Endothelial cell of umbilical vein (primary cell): Measurements from ENCODE around the gene SPRR3. TPM values are rescaled to one million over a fixed set of nuclear protein-coding genes. Genes with fewer than 3 reads are reported as not detected.

ENCODE experiments used
- BruUV-seq: library from RNA; stranded (reverse); fragments of 400-500 nt; replicated peaks from 2 replicates; lab custom pipeline; 2021; lab: Mats Ljungman, UMichigan
- CTCF ChIA-PET: fragments of 300-600, 350-600 bp; sonication (Branson Sonifier 250); formaldehyde crosslinking; loops from one replicate; lab custom pipeline; 2021; ENCODE audit warnings: antibody characterized with exemption, inconsistent platforms; lab: Charles Lee
- POLR2A ChIA-PET: fragments of 300-600, 350-600 bp; sonication (Branson Sonifier 250); formaldehyde crosslinking; loops from one replicate; lab custom pipeline; 2021; ENCODE audit warnings: antibody characterized with exemption, inconsistent platforms; lab: Charles Lee
- DNase-seq: peaks from one replicate; pipeline ENCODE4 v3.0.0-alpha.2; 2011; ENCODE audit warnings: low read depth, low spot score
- FAIRE-seq: peaks from 2 replicates; lab custom pipeline; 2011; peaks lifted over from hg19 to GRCh38; lab: Jason Lieb, UNC
- H2AFZ ChIP-seq: 2 replicates; pipeline ENCODE4 v1.6.0; 2012; ENCODE audit warnings: low read depth, low read length, control low read depth, inconsistent platforms
- H3K27ac ChIP-seq: 2 replicates; pipeline ENCODE4 v1.5.1; 2011; ENCODE audit warnings: low read depth, mild to moderate bottlenecking, control low read depth, low read length, moderate library complexity; ENCODE audit not compliant: insufficient read depth
- H3K27me3 ChIP-seq, 2 experiments: 2 replicates each; pipeline versions ENCODE4 v1.6.0 to v1.6.1; 2011; ENCODE audit warnings: low read length in 2 of 2, mixed read lengths in 1 of 2; ENCODE audit not compliant: control insufficient read depth in 2 of 2, insufficient read depth in 2 of 2
- H3K36me3 ChIP-seq, 2 experiments: 2 replicates in 1 of 2; 3 replicates in 1 of 2; pipeline ENCODE4 v1.5.1; 2011; ENCODE audit warnings: low read length in 2 of 2, mild to moderate bottlenecking in 1 of 2, moderate library complexity in 1 of 2; ENCODE audit not compliant: control insufficient read depth in 2 of 2, insufficient read depth in 2 of 2; ENCODE audit errors: extremely low read depth in 1 of 2
- H3K4me1 ChIP-seq: 3 replicates; pipeline ENCODE4 v1.5.1; 2011; ENCODE audit warnings: mild to moderate bottlenecking, low read length; ENCODE audit not compliant: control insufficient read depth, insufficient read depth; ENCODE audit errors: extremely low read depth
- H3K4me2 ChIP-seq: 2 replicates; pipeline ENCODE4 v1.6.1; 2011; ENCODE audit warnings: low read length, control low read depth, mixed read lengths; ENCODE audit not compliant: insufficient read depth
- H3K4me3 ChIP-seq, 3 experiments: fragments of 200-600 bp in 1 of 3; sonication (generic), shearing (Covaris generic) in 1 of 3; replicated peaks in 1 of 3; 2 replicates each; pipeline ENCODE4 v1.5.1; 2011 to 2016; ENCODE audit warnings: control low read depth in 3 of 3, low read length in 3 of 3, mild to moderate bottlenecking in 2 of 3, inconsistent platforms in 1 of 3, low read depth in 1 of 3, moderate library complexity in 1 of 3; ENCODE audit not compliant: insufficient read depth in 1 of 3
- H3K79me2 ChIP-seq: 2 replicates; pipeline ENCODE4 v1.6.0; 2012; ENCODE audit warnings: low read length, inconsistent platforms; ENCODE audit not compliant: control insufficient read depth, insufficient read depth
- H3K9ac ChIP-seq: replicated peaks from 2 replicates; pipeline ENCODE3; 2011; ENCODE audit warnings: low read length, control low read depth; ENCODE audit not compliant: insufficient read depth; ENCODE audit errors: extremely low read depth
- H3K9me1 ChIP-seq: replicated peaks from 3 replicates; pipeline ENCODE4 v1.6.0; 2011; ENCODE audit warnings: mild to moderate bottlenecking, low read length; ENCODE audit not compliant: control insufficient read depth, insufficient read depth; ENCODE audit errors: extremely low read depth
- H3K9me3 ChIP-seq: replicated peaks from 2 replicates; pipeline ENCODE4 v1.5.1; 2012; ENCODE audit warnings: low read length, inconsistent platforms; ENCODE audit not compliant: control insufficient read depth, insufficient read depth
- H4K20me1 ChIP-seq: replicated peaks from 2 replicates; pipeline ENCODE3; 2011; ENCODE audit warnings: mild to moderate bottlenecking, low read length; ENCODE audit not compliant: control insufficient read depth, insufficient read depth; ENCODE audit errors: extremely low read depth
- CTCF ChIP-seq, 2 donors: IDR thresholded peaks; 1 replicate in 1 of 2; 2 replicates in 1 of 2; pipeline ENCODE4 v1.5.1; 2011; ENCODE audit warnings: low read length in 2 of 2, mild to moderate bottlenecking in 2 of 2, moderate library complexity in 2 of 2, control low read depth in 1 of 2, inconsistent platforms in 1 of 2, low read depth in 1 of 2; ENCODE audit not compliant: insufficient read depth in 1 of 2; ENCODE audit errors: extremely low read depth in 1 of 2
- EZH2 ChIP-seq: IDR thresholded peaks from 2 replicates; pipeline ENCODE4 v1.6.1; 2012; ENCODE audit warnings: borderline replicate concordance, low read depth, mild to moderate bottlenecking, moderate library complexity, low read length, inconsistent platforms; ENCODE audit not compliant: severe bottlenecking
- FOS ChIP-seq: IDR thresholded peaks from 2 replicates; pipeline ENCODE4 v1.6.1; 2011; ENCODE audit warnings: mild to moderate bottlenecking, low read length, moderate library complexity, borderline replicate concordance; ENCODE audit not compliant: insufficient read depth
- GATA2 ChIP-seq: IDR thresholded peaks from 2 replicates; pipeline ENCODE4 v1.7.0; 2011; ENCODE audit warnings: low read depth, mild to moderate bottlenecking, moderate library complexity, mixed read lengths, low read length; ENCODE audit not compliant: insufficient read length, insufficient read depth
- JUN ChIP-seq: IDR thresholded peaks from 2 replicates; pipeline ENCODE4 v1.6.1; 2011; ENCODE audit warnings: borderline replicate concordance, low read depth; ENCODE audit not compliant: insufficient read length, insufficient read depth
- MAX ChIP-seq: IDR thresholded peaks from 2 replicates; pipeline ENCODE4 v1.6.1; 2011; ENCODE audit not compliant: insufficient read depth, insufficient read length
- MYC ChIP-seq: IDR thresholded peaks from one replicate; pipeline ENCODE4 v1.6.1; 2011; ENCODE audit warnings: mild to moderate bottlenecking, low read depth, low read length
- POLR2A ChIP-seq: IDR thresholded peaks from 2 replicates; pipeline ENCODE4 v1.6.1; 2012; ENCODE audit warnings: low read depth, mild to moderate bottlenecking, control low read depth, low read length
- POLR2AphosphoS5 ChIP-seq: IDR thresholded peaks from 2 replicates; pipeline ENCODE4 v1.6.1; 2012; ENCODE audit warnings: low read depth, mild to moderate bottlenecking, control low read depth, low read length, moderate library complexity; ENCODE audit not compliant: insufficient read depth
- dilution Hi-C: fragments of 300-500 bp; cut with MboI; formaldehyde crosslinking; loops from one replicate; pipeline ENCODE4 v1.15.0; 2019; ENCODE audit warnings: low sequenced_read_pairs; ENCODE audit not compliant: extremely low pct_ligation_motif_present
- intact Hi-C: fragments of 100-400 bp; cut with micrococcal nuclease; formaldehyde crosslinking; loops from one replicate; pipeline ENCODE4 v1.10.0; 2022
- polyA plus RNA-seq, 4 experiments: library from polyadenylated mRNA; depleted of rRNA in 3 of 4; stranded (reverse) in 3 of 4; unstranded in 1 of 4; fragments of >200 nt; gene quantifications; 2 replicates each; pipeline versions ENCODE4 v1.2.1 to v1.2.3, GENCODE V29; 2011 to 2012; ENCODE audit warnings: missing spikeins in 1 of 4
- total RNA-seq: library from RNA; stranded (reverse); gene quantifications from 2 replicates; pipeline ENCODE4 v1.2.3, GENCODE V29; 2021

SPRR3 gene
- total and polyA plus RNA-seq, 2 donors (not counting 3 experiments of a cell fraction or from before 2014, with no cell fraction given) = not detected

- Histone ChIP-seq H2AFZ (no peak within 1 kb of the TSS), H4K20me1 (no peaks in the 10 kb centered on the region), H3K4me3 (no peak within 1 kb of the TSS), H3K36me3 (no peaks in the 10 kb centered on the region), H3K27ac (no peak within 1 kb of the TSS), H3K9me1 (no peaks in the 10 kb centered on the region), H3K4me1 (no peaks in the 10 kb centered on the region), H3K9ac (no peak within 1 kb of the TSS), H3K9me3 (no peaks in the 10 kb centered on the region), H3K79me2 (no peaks in the 10 kb centered on the region), H3K4me2 (no peak within 1 kb of the TSS), H3K27me3 (no peaks in the 10 kb centered on the region)
- dilution Hi-C loops (no loop called here), intact Hi-C loops (no loop called here)
- FAIRE-seq (no peak), DNase-seq (no peak)
- TF ChIP-seq POLR2A (no peak), MYC (no peak), EZH2 (no peak), MAX (no peak), JUN (no peak), GATA2 (no peak), POLR2AphosphoS5 (no peak), FOS (no peak), CTCF (IDR thresholded peaks at IDR 0.05; ENCODE audit: extremely low read depth in 1 of 2, insufficient read depth in 1 of 2, low read depth in 1 of 2, low read length in 2 of 2) (no peak)
- no TSS peak for BruUV-seq
- ChIA-PET CTCF (no interaction called here), POLR2A (no interaction called here)
These were observed 39.5 kb downstream of the SPRR3 start, which contains the start of gene SPRR2D for GRCh38 chr1:153040950-153041631. Gene SPRR2D, minus strand, starts transcription at chr1:153041120. Its CDS starts 774 bp downstream, at chr1:153040346.
